GM20000 (cell line): ENCODE results near the gene MARCO.

Experiments used
- DNase-seq: peaks from one replicate; pipeline ENCODE4 v3.0.0; 2012; ENCODE audit warnings: low spot score
- CTCF ChIP-seq: IDR thresholded peaks from 2 replicates; pipeline ENCODE4 v1.5.1; 2012; ENCODE audit warnings: mild to moderate bottlenecking, control low read depth; ENCODE audit errors: extremely low read depth, missing control alignments

The MARCO gene

GRCh38 chr2:118906186-118906585, 35.8 kb upstream of the MARCO start:
- TF ChIP-seq CTCF: no peak
- no peak for DNase-seq

- no peak for DNase-seq
- TF ChIP-seq CTCF: no peak
Measured at GRCh38 chr2:118907759-118908158, 34.2 kb upstream of the MARCO start.

GRCh38 chr2:118909191-118909590, 32.8 kb upstream of the MARCO start:
- no peak for TF ChIP-seq CTCF
- DNase-seq: no peak

GRCh38 chr2:118911166-118911856, 30.7 kb upstream of the MARCO start:
- TF ChIP-seq CTCF: no peak
- no peak for DNase-seq

GRCh38 chr2:118911936-118912335, 30.1 kb upstream of the MARCO start:
- DNase-seq: no peak
- TF ChIP-seq CTCF: no peak

GRCh38 chr2:118913131-118913802, 28.7 kb upstream of the MARCO start:
- no peak for DNase-seq
- no peak for TF ChIP-seq CTCF

- no peak for TF ChIP-seq CTCF
- DNase-seq: no peak
Measured at GRCh38 chr2:118913803-118914645, 28.0 kb upstream of the MARCO start.
